T-helper 1 cell (primary cell): Measurements from ENCODE around the gene SLC12A4.
"Not testable (repeated sequence)": the region's sequence is repeated elsewhere in the genome, so short reads cannot be mapped to it uniquely, and the experiment has no call there.

Experiments
- DNase-seq, 5 donors: peaks; one replicate each; pipeline ENCODE4 v3.0.0-alpha.2; 2012 to 2020

SLC12A4 gene

GRCh38 chr16:67924140-67924906 lies 44.1 kb downstream of the SLC12A4 start:
- no peak for DNase-seq

GRCh38 chr16:67923414-67924116 lies 44.9 kb downstream of the SLC12A4 start:
- DNase-seq = no peak

GRCh38 chr16:67922740-67923139 lies 45.7 kb downstream of the SLC12A4 start:
- no peak for DNase-seq

GRCh38 chr16:67922221-67922620 lies 46.2 kb downstream of the SLC12A4 start:
- no peak for DNase-seq

- DNase-seq = no peak
Observed at GRCh38 chr16:67919622-67920221, 48.7 kb downstream of the SLC12A4 start.

GRCh38 chr16:67917852-67918236 lies 50.6 kb downstream of the SLC12A4 start:
- DNase-seq = peak in 1 of 5 donors; percentile 57

DNA sequence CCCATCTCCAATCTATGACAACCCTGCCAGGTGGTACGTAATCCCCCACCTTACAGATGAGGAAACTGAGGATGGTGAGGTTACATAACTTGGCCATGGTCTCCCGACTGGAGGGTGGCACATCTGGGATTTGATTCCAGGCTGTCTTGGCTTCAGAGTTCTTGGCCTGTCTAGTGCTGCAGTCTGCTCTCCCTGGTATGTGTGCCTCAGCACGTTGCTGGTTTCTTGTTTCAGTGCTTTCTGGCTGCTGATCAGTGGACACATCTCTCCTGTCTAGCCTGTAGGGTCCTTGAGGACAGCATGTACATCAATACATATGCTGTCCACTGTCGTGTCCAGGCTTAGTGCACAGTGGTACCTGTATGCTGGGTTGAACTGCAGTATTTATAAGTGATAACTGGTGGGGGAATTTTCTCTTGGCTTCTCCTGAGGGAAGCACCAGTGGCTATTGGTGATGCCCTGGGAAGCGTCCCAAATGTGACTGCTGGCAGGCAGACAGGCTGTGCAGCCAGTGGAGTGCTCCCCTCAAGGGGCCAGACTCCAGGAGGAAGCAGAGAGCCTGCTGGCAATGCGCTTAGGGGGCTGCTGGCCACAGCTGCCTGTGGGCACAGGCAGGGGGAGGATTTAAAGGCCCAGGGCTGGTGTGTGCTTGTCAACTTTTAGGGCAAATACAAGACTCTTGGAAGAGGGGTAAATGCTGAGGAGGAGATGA lies 51.1 kb downstream of the SLC12A4 start:
- DNase-seq = no peak

- DNase-seq = no peak
Observed at GRCh38 chr16:67915831-67916723, 52.4 kb downstream of the SLC12A4 start.

- DNase-seq = not testable (repeated sequence)
Observed at GRCh38 chr16:67915496-67915769, 53.0 kb downstream of the SLC12A4 start.

DNA sequence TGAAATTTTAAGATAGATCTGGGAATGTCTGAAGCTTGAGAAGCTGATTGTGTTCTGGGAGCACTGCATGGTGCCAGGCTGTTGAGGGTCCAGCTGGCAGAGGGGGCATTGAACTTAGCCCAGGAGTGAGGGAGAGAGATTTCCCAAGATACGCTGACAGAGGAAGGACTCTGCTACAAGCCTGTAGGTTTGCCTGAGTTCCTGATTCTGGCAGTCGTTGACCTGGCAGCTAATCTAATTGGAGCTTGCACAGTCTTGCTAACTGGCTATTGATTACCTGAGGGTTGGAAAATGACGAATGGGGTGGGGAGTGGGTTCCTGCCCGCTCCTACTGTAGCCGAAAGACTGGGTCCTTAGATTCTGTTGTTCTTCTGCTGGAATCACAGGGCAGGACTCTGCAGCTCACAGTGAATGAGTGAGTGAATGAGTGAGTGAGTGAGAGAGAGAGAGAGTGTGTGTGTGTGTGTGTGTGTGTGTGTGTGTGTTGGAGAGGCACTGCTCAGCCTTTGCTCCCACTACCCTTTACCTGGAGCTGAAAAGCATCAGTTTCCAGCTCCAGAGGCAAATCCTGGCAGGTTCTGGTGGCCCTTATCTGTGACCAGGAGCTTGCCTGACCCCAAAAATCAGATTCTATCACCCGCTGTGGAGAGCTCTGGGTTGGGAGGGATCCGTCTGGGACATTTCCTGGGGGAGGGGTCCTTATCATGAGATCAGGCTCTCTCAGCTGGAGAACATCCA lies 53.5 kb downstream of the SLC12A4 start:
- DNase-seq = no peak

- peak in 1 of 5 donors; percentile 75 for DNase-seq
Observed at GRCh38 chr16:67910158-67910557, 58.3 kb downstream of the SLC12A4 start.

- DNase-seq = no peak
Observed at GRCh38 chr16:67909056-67909742, 59.2 kb downstream of the SLC12A4 start.

DNA sequence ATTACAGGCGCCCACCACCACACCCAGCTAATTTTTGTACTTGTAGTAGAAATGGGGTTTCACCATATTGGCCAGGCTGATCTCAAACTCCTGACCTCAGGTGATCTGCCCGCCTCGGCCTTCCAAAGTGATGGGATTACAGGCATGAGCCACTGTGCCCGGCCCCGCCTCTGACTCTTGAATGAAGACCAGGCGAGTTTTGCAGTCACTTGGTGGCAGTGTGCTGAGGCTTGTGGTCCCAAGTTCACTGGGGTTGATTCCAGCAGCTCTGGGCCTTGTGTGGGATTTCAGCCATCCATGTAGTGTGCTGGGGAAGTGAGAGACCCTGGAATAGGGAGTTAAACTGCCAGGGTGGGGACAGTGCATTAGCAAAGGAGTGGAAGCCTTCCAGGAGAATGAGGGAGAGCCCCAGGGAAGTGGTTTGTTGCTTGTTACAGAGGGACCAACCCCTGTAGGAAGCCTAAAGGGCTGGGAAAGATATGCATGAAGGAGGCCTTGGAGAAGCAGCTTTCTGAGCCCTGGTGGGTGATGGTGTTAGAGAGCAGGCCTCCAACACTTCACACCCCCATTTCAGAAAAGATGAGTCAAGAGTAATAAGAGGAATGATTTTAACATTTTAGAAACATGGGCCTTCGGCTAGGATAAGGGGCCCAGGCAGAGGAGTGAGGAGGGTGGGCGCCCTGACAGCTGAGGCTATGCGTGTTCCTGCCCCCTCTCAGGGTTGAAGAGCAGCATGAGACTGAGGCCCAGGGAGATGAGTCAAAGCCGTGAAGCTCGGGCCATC lies 60.8 kb downstream of the SLC12A4 start:
- no peak for DNase-seq

- DNase-seq = no peak
Observed at GRCh38 chr16:67902831-67903230, 65.6 kb downstream of the SLC12A4 start.

- DNase-seq = no peak
Observed at GRCh38 chr16:67901734-67902133, 66.7 kb downstream of the SLC12A4 start.

DNA sequence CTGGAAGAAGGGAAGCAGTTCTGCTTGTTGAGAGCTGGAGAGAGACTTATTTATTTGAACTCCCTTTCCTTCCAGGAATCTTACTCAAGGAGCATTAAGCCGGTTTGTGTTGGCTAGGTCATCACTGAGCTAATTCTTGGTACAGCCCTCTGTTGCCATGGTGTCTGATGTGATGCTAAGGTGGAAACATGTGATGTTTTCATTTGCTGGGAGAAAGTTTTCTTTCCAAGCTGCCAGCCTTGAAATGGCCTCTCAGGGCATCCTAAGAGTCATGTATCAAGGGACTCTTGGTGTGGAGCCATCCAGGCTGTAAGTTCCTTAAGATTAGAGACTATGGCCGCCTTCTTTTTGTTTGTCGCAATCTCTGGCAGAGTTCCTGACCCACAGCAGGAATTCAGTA lies 71.2 kb downstream of the SLC12A4 start:
- DNase-seq = no peak

- no peak for DNase-seq
Observed at GRCh38 chr16:67893743-67894399, 74.6 kb downstream of the SLC12A4 start.
